GM12878 (cell line): Measurements from ENCODE around the gene YPEL3.

Source experiments
- BCLAF1 ChIP-seq: fragments of 450-650 bp; IDR thresholded peaks from 2 replicates; pipeline ENCODE4 v1.6.1; 2017; ENCODE audit warnings: antibody characterized with exemption, mild to moderate bottlenecking, moderate library complexity
- CTCF ChIP-seq, 3 experiments: IDR thresholded peaks in 2 of 3; conservative IDR thresholded peaks in 1 of 3; 2 replicates each; pipeline ENCODE4 v1.5.1; 2011; ENCODE audit warnings: low read depth in 3 of 3, low read length in 3 of 3, mild to moderate bottlenecking in 3 of 3, control low read depth in 2 of 3, moderate library complexity in 2 of 3, inconsistent platforms in 1 of 3, mixed read lengths in 1 of 3; ENCODE audit not compliant: control insufficient read depth in 2 of 3, insufficient read depth in 1 of 3; ENCODE audit errors: extremely low read depth in 1 of 3
- EP300 ChIP-seq, 2 experiments: fragments of 150-350 bp in 1 of 2; IDR thresholded peaks; 2 replicates each; pipeline ENCODE4 v1.6.1; 2011 to 2012; ENCODE audit warnings: low read depth in 2 of 2, low read length in 2 of 2, borderline replicate concordance in 1 of 2, improper control_type of control experiment in 1 of 2, inconsistent platforms in 1 of 2; ENCODE audit not compliant: control insufficient read depth in 1 of 2
- ESRRA ChIP-seq: IDR thresholded peaks from 2 replicates; pipeline ENCODE4 v1.6.1; 2012; ENCODE audit warnings: mild to moderate bottlenecking, low read length, improper control_type of control experiment
- GABPA ChIP-seq: IDR thresholded peaks from 2 replicates; pipeline ENCODE4 v1.6.1; 2014; ENCODE audit warnings: antibody characterized with exemption, low read depth, mild to moderate bottlenecking, inconsistent platforms
- HDAC2 ChIP-seq: fragments of 200-600 bp; sonication (generic); IDR thresholded peaks from 2 replicates; pipeline ENCODE4 v1.6.1; 2017
- POLR2AphosphoS5 ChIP-seq: IDR thresholded peaks from 2 replicates; pipeline ENCODE4 v1.6.1; 2011; ENCODE audit warnings: mild to moderate bottlenecking, low read length, inconsistent platforms
- REST ChIP-seq: IDR thresholded peaks from 2 replicates; pipeline ENCODE4 v1.6.1; 2012; ENCODE audit warnings: mild to moderate bottlenecking, low read depth, low read length
- SMC3 ChIP-seq: IDR thresholded peaks from 2 replicates; pipeline ENCODE4 v1.6.1; 2011; ENCODE audit warnings: low read length, improper control_type of control experiment, borderline replicate concordance

DNA sequence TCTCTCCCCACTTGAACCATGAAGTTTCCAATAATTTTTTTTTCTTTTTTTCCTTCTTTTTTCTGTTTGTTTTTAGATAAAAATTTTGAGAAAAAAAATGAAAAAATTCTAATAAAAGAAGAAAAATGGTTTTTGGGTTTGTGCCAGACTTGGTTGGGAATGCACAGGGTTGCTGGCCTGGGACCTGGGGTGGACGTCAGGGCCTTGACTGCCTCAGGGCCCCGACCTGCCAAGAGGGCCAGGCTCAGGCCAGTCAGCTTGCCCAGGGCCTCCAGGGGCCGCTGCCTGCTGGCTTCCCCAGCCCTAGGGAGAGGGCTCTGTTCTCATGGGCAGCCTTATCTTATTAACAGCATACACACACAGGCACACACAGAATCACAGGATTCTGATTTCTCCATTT is 10.8 kb downstream of the YPEL3 start:
- TF ChIP-seq POLR2AphosphoS5 (no peak), EP300 (IDR thresholded peaks at IDR 0.05; ENCODE audit: borderline replicate concordance in 1 of 2, control insufficient read depth in 1 of 2, low read depth in 2 of 2, low read length in 2 of 2) (no peak), GABPA (no peak), SMC3 (no peak), REST (no peak), CTCF (IDR thresholded peaks at IDR 0.05 in 2 of 3, conservative IDR thresholded peaks at IDR 0.05 in 1 of 3; ENCODE audit: control insufficient read depth in 2 of 3, extremely low read depth in 1 of 3, insufficient read depth in 1 of 3, low read depth in 3 of 3, low read length in 3 of 3) (no peak), BCLAF1 (no peak), ESRRA (no peak), HDAC2 (no peak)
